HG03469 (cell line): ENCODE data around the gene MYO18B.

ENCODE experiments used
- ATAC-seq: cut with Tn5 transposase; IDR thresholded peaks from one replicate; pipeline ENCODE4 v1.9.1; 2021; ENCODE audit warnings: mild to moderate bottlenecking, moderate library complexity, moderate number of reproducible peaks; ENCODE audit not compliant: unreplicated experiment

The MYO18B gene

GRCh38 chr22:25747245-25747944, 5.4 kb downstream of the MYO18B start:
- no peak for ATAC-seq

GRCh38 chr22:25748140-25748539, 6.2 kb downstream of the MYO18B start:
- ATAC-seq, result no peak

- ATAC-seq, result no peak
Observed at GRCh38 chr22:25748704-25749103, 6.7 kb downstream of the MYO18B start.

GRCh38 chr22:25749420-25750169, 7.6 kb downstream of the MYO18B start:
- ATAC-seq, result no peak

- ATAC-seq, result no peak
Observed at GRCh38 chr22:25750569-25751173, 8.7 kb downstream of the MYO18B start.

- no peak for ATAC-seq
Observed at GRCh38 chr22:25751174-25751581, 9.2 kb downstream of the MYO18B start.

- no peak for ATAC-seq
Observed at GRCh38 chr22:25752615-25753214, 10.7 kb downstream of the MYO18B start.

GRCh38 chr22:25753252-25753651, 11.3 kb downstream of the MYO18B start:
- ATAC-seq, result no peak

GRCh38 chr22:25754527-25755202, 12.7 kb downstream of the MYO18B start:
- ATAC-seq, result no peak

GRCh38 chr22:25757686-25758085, 15.7 kb downstream of the MYO18B start:
- no peak for ATAC-seq

GRCh38 chr22:25758316-25758715, 16.3 kb downstream of the MYO18B start:
- no peak for ATAC-seq

GRCh38 chr22:25759825-25760231, 17.8 kb downstream of the MYO18B start:
- ATAC-seq, result no peak

GRCh38 chr22:25760294-25760693, 18.3 kb downstream of the MYO18B start:
- ATAC-seq, result no peak

GRCh38 chr22:25760848-25761595, 19.0 kb downstream of the MYO18B start:
- ATAC-seq, result no peak

GRCh38 chr22:25762147-25762546, 20.2 kb downstream of the MYO18B start:
- no peak for ATAC-seq

- ATAC-seq, result no peak
Observed at GRCh38 chr22:25763239-25763777, 21.3 kb downstream of the MYO18B start.

GRCh38 chr22:25764270-25765015, 22.5 kb downstream of the MYO18B start:
- no peak for ATAC-seq

- no peak for ATAC-seq
Observed at GRCh38 chr22:25765016-25765367, 23.0 kb downstream of the MYO18B start.

GRCh38 chr22:25765801-25766200, 23.8 kb downstream of the MYO18B start:
- ATAC-seq, result no peak
